Tibial nerve (tissue), 4 donors: ENCODE results near the gene PHLDB3. TPM values are rescaled to one million over a fixed set of nuclear protein-coding genes. Genes with fewer than 3 reads are reported as not detected.
"Not testable (repeated sequence)": the region's sequence is repeated elsewhere in the genome, so short reads cannot be mapped to it uniquely, and the experiment has no call there.

Experiments
- DNase-seq, 2 donors: peaks; one replicate each; pipeline ENCODE4 v3.0.0-alpha.2; 2019; ENCODE audit warnings: low spot score in 2 of 2
- H3K27ac ChIP-seq, 4 donors: fragments of 200-600 bp; sonication (generic) in 3 of 4; one replicate each; pipeline ENCODE4 v1.5.1; 2017 to 2019; ENCODE audit warnings: mild to moderate bottlenecking in 1 of 4
- H3K27me3 ChIP-seq, 2 donors: fragments of 200-600 bp; sonication (generic) in 1 of 2; one replicate each; pipeline versions ENCODE4 v1.5.1 to v1.6.0; 2017 to 2019
- H3K36me3 ChIP-seq, 3 donors: fragments of 200-600 bp; sonication (generic); one replicate each; pipeline ENCODE4 v1.5.1; 2018 to 2019
- H3K4me1 ChIP-seq, 4 donors: fragments of 200-600 bp; sonication (generic) in 3 of 4; one replicate each; pipeline ENCODE4 v1.5.1; 2017 to 2019
- H3K4me3 ChIP-seq, 4 donors: fragments of 200-600 bp; sonication (generic) in 3 of 4; one replicate each; pipeline ENCODE4 v1.5.1; 2017 to 2019; ENCODE audit warnings: mild to moderate bottlenecking in 1 of 4, moderate library complexity in 1 of 4
- H3K9me3 ChIP-seq, 4 donors: fragments of 200-600 bp; sonication (generic) in 3 of 4; one replicate each; pipeline ENCODE4 v1.5.1; 2017 to 2019
- CTCF ChIP-seq, 5 experiments: fragments of 200-600 bp in 3 of 5; fragments of 450-650 bp in 2 of 5; sonication (generic) in 3 of 5; IDR thresholded peaks; one replicate each; pipeline ENCODE4 v1.5.1; 2016 to 2019; ENCODE audit warnings: antibody characterized with exemption in 5 of 5, mild to moderate bottlenecking in 3 of 5, moderate library complexity in 2 of 5
- EP300 ChIP-seq, 2 donors: sonication (generic); formaldehyde crosslinking; IDR thresholded peaks; one replicate each; pipeline ENCODE4 v1.6.1; 2017; ENCODE audit warnings: antibody characterized with exemption in 2 of 2, mild to moderate bottlenecking in 1 of 2
- POLR2A ChIP-seq, 2 donors: fragments of 450-650 bp; IDR thresholded peaks; one replicate each; pipeline ENCODE4 v1.6.1; 2017; ENCODE audit warnings: antibody characterized with exemption in 2 of 2, mild to moderate bottlenecking in 2 of 2, moderate library complexity in 2 of 2
- whole genome bisulfite sequencing, 2 donors: methylation state at CpG; one replicate each; pipeline ENCODE4 v1.1.5; 2018; 5-methylcytosine and 5-hydroxymethylcytosine counted together
- total RNA-seq, 4 donors: library from RNA; depleted of rRNA; stranded (reverse); fragments of >200 nt; gene quantifications; one replicate each; pipeline ENCODE4 v1.1.0, GENCODE V29; 2016

The PHLDB3 gene
- total RNA-seq, 4 donors from 2014 or later, result 9.8 to 25.5 (median 16.3) TPM

- H3K4me1 ChIP-seq, result peaks cover 0 to 51% (median 27%) of the 10 kb centered on the region in 4 donors
Measured at GRCh38 chr19:43527860-43528622, 23.5 kb upstream of the PHLDB3 start.

GRCh38 chr19:43526884-43527859 lies 22.6 kb upstream of the PHLDB3 start, which contains the start of gene ETHE1:
Gene ETHE1 (minus strand): TSS chr19:43527201. CDS start chr19:43527177, 24 bp downstream.
- Histone ChIP-seq H3K4me1 (peaks cover 0 to 50% (median 23%) of the 10 kb centered on the region in 4 donors), H3K4me3 (peak within 1 kb of the TSS; percentile 65 to 93 (median 88)), H3K36me3 (no peaks in the 10 kb centered on the region), H3K27ac (peak within 1 kb of the TSS; percentile 79 to 93 (median 90)), H3K9me3 (no peaks in the 10 kb centered on the region), H3K27me3 (no peaks in the 10 kb centered on the region)
- peak; percentile 60 to 70 for DNase-seq
- peak; percentile 51 to 88 for TF ChIP-seq EP300 (IDR thresholded peaks at IDR 0.05)
- TF ChIP-seq CTCF (IDR thresholded peaks at IDR 0.05), result peak in 1 of 5 experiments; percentile 31
- TF ChIP-seq POLR2A (IDR thresholded peaks at IDR 0.05), result peak in 1 of 2 donors; percentile 67
- WGBS, 2 donors, result 4 to 5% methylated on average over 36 to 48 of the region's 54 CpGs

More at GRCh38 chr19:43527860-43528622, 23.5 kb upstream of the PHLDB3 start:
- TF ChIP-seq EP300 (IDR thresholded peaks at IDR 0.05) (peak in 1 of 2 donors; percentile 18), CTCF (IDR thresholded peaks at IDR 0.05) (no peak), POLR2A (IDR thresholded peaks at IDR 0.05) (no peak)
- 24 to 25% methylated on average over 13 of the region's 13 CpGs for WGBS, 2 donors
- Histone ChIP-seq H3K27ac (peak overlapping the region; percentile 79 to 93 (median 90)), H3K27me3 (no peaks in the 10 kb centered on the region), H3K9me3 (no peaks in the 10 kb centered on the region), H3K4me3 (peak overlapping the region in 3 of 4 donors; percentile 87 to 93 (median 89)), H3K36me3 (no peaks in the 10 kb centered on the region)
- peak; percentile 24 to 54 for DNase-seq

GRCh38 chr19:43525836-43526771 lies 21.6 kb upstream of the PHLDB3 start:
- Histone ChIP-seq H3K4me1 (peaks cover 0 to 47% (median 20%) of the 10 kb centered on the region in 4 donors), H3K27ac (peak overlapping the region; percentile 79 to 93 (median 90)), H3K36me3 (peaks cover 0 to 4% (median 0%) of the 10 kb centered on the region in 3 donors), H3K4me3 (peak overlapping the region; percentile 65 to 93 (median 88)), H3K9me3 (no peaks in the 10 kb centered on the region), H3K27me3 (no peaks in the 10 kb centered on the region)
- TF ChIP-seq POLR2A (IDR thresholded peaks at IDR 0.05), result no peak
- TF ChIP-seq EP300 (IDR thresholded peaks at IDR 0.05), result no peak
- TF ChIP-seq CTCF (IDR thresholded peaks at IDR 0.05), result no peak
- no peak for DNase-seq
- 2 to 5% methylated on average over 14 to 22 of the region's 26 CpGs for WGBS, 2 donors

GRCh38 chr19:43524922-43525835 lies 20.6 kb upstream of the PHLDB3 start:
- WGBS, 2 donors, result 15 to 17% methylated on average over 12 of the region's 12 CpGs
- no peaks in the 10 kb centered on the region for H3K27me3 ChIP-seq
- peaks cover 0 to 47% (median 20%) of the 10 kb centered on the region in 4 donors for H3K4me1 ChIP-seq
- peaks cover 0 to 7% (median 0%) of the 10 kb centered on the region in 3 donors for H3K36me3 ChIP-seq
- peak overlapping the region; percentile 79 to 93 (median 90) for H3K27ac ChIP-seq
- peak; percentile 31 to 58 for DNase-seq
- no peaks in the 10 kb centered on the region for H3K9me3 ChIP-seq
- TF ChIP-seq POLR2A (IDR thresholded peaks at IDR 0.05) (no peak), CTCF (IDR thresholded peaks at IDR 0.05) (peak in 1 of 5 experiments; percentile 15), EP300 (IDR thresholded peaks at IDR 0.05) (peak in 1 of 2 donors; percentile 70)
- peak overlapping the region; percentile 65 to 93 (median 88) for H3K4me3 ChIP-seq

DNA sequence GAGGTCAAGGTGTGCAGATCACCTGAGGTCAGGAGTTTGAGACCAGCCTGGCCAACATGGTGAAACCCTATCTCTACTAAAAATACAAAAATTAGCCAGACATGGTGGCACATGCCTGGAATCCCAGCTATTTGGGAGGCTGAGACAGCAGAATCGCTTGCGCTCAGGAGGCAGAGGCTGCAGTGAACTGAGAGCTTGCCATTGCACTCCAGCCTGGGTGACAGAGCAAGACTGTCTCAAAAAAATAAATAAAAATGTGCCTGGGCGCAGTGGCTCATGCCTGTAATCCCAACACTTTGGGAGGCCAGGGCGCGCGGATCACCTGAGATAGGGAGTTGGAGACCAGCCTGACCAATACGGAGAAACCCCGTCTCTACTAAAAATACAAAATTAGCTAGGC lies 19.1 kb upstream of the PHLDB3 start:
- H3K9me3 ChIP-seq, H3K27ac ChIP-seq, H3K4me3 ChIP-seq, H3K36me3 ChIP-seq, H3K27me3 ChIP-seq, DNase-seq: not testable (repeated sequence)
- WGBS, 2 donors, result 90 to 97% methylated on average over 8 of the region's 8 CpGs
- peaks cover 0 to 54% (median 20%) of the 10 kb centered on the region in 4 donors for H3K4me1 ChIP-seq
